HG03354 (cell line): Measurements from ENCODE around the gene WDR76.

Source experiments
- ATAC-seq: cut with Tn5 transposase; IDR thresholded peaks from one replicate; pipeline ENCODE4 v1.9.1; 2021; ENCODE audit warnings: mild to moderate bottlenecking; ENCODE audit not compliant: unreplicated experiment, poor library complexity, severe bottlenecking

WDR76 gene

GRCh38 chr15:43905755-43906154 lies 79.0 kb downstream of the WDR76 start:
- no peak for ATAC-seq

- no peak for ATAC-seq
These were observed 81.8 kb downstream of the WDR76 start for GRCh38 chr15:43908516-43909050.

GRCh38 chr15:43911235-43911781 lies 84.5 kb downstream of the WDR76 start:
- no peak for ATAC-seq

- ATAC-seq: no peak
These were observed 85.4 kb downstream of the WDR76 start for GRCh38 chr15:43912208-43912607.

- ATAC-seq: no peak
These were observed 86.4 kb downstream of the WDR76 start for GRCh38 chr15:43913026-43913780.

GRCh38 chr15:43913941-43914340 lies 87.1 kb downstream of the WDR76 start:
- no peak for ATAC-seq

- no peak for ATAC-seq
These were observed 89.0 kb downstream of the WDR76 start for GRCh38 chr15:43915631-43916325.

- ATAC-seq: no peak
These were observed 89.5 kb downstream of the WDR76 start for GRCh38 chr15:43916326-43916660.
